Omental fat pad (tissue), 4 donors: ENCODE measurements around the gene INPP5D. TPM values are rescaled to one million over a fixed set of nuclear protein-coding genes. Genes with fewer than 3 reads are reported as not detected.

ENCODE experiments used
- ATAC-seq: fragments of 150-250 bp; one replicate; pipeline ENCODE4 v1.9.1; 2016; ENCODE audit warnings: mild to moderate bottlenecking, moderate library complexity; ENCODE audit not compliant: low FRiP score
- DNase-seq: peaks from one replicate; pipeline ENCODE4 v3.0.0-alpha.2; 2019; ENCODE audit warnings: low spot score
- CTCF ChIP-seq, 3 donors: fragments of 450-650 bp; IDR thresholded peaks; one replicate each; pipeline ENCODE4 v1.5.1; 2016 to 2017; ENCODE audit warnings: antibody characterized with exemption in 3 of 3, mild to moderate bottlenecking in 3 of 3, moderate library complexity in 2 of 3
- total RNA-seq, 4 donors: library from RNA; depleted of rRNA; stranded (reverse); fragments of >200 nt; gene quantifications; one replicate each; pipeline ENCODE4 v1.1.0, GENCODE V29; 2016

Gene INPP5D
- total RNA-seq, 4 donors from 2014 or later: 17.9 to 55.8 (median 27.6) TPM

- ATAC-seq (no peak), DNase-seq (no peak)
- no peak for TF ChIP-seq CTCF (IDR thresholded peaks at IDR 0.05)
These were observed 51.3 kb downstream of the INPP5D start for GRCh38 chr2:233111427-233111826.

GRCh38 chr2:233112329-233112728 is 52.2 kb downstream of the INPP5D start:
- no peak for TF ChIP-seq CTCF (IDR thresholded peaks at IDR 0.05)
- DNase-seq: no peak
- ATAC-seq: no peak

- DNase-seq (no peak), ATAC-seq (no peak)
- TF ChIP-seq CTCF (IDR thresholded peaks at IDR 0.05): no peak
These were observed 52.8 kb downstream of the INPP5D start for GRCh38 chr2:233112776-233113452.

- DNase-seq (no peak), ATAC-seq (no peak)
- TF ChIP-seq CTCF (IDR thresholded peaks at IDR 0.05): no peak
These were observed 54.3 kb downstream of the INPP5D start for GRCh38 chr2:233114421-233114861.

GRCh38 chr2:233115121-233115520 is 55.0 kb downstream of the INPP5D start:
- TF ChIP-seq CTCF (IDR thresholded peaks at IDR 0.05): no peak
- no peak for DNase-seq
- ATAC-seq: no peak

- ATAC-seq: no peak
- no peak for TF ChIP-seq CTCF (IDR thresholded peaks at IDR 0.05)
- DNase-seq: no peak
These were observed 55.6 kb downstream of the INPP5D start for GRCh38 chr2:233115741-233116140.

- TF ChIP-seq CTCF (IDR thresholded peaks at IDR 0.05): no peak
- ATAC-seq (no peak), DNase-seq (no peak)
These were observed 56.8 kb downstream of the INPP5D start for GRCh38 chr2:233116946-233117345.
